Parathyroid adenoma (tissue), 2 donors: ENCODE results near the gene SKAP1.

Source experiments
- H2AFZ ChIP-seq: fragments of 300-600 bp; sonication (generic); one replicate; pipeline ENCODE4 v1.7.0; 2017; ENCODE audit warnings: antibody characterized with exemption, mild to moderate bottlenecking
- H3K27ac ChIP-seq: fragments of 300-600 bp; sonication (generic); one replicate; pipeline ENCODE4 v1.7.0; 2017
- H3K27me3 ChIP-seq: fragments of 300-600 bp; sonication (generic); one replicate; pipeline ENCODE4 v1.7.0; 2017; ENCODE audit warnings: low read length; ENCODE audit not compliant: control insufficient read depth, insufficient read depth
- H3K36me3 ChIP-seq: fragments of 300-600 bp; sonication (generic); one replicate; pipeline ENCODE4 v1.7.0; 2017; ENCODE audit warnings: low read length; ENCODE audit not compliant: control insufficient read depth, insufficient read depth
- H3K4me1 ChIP-seq: fragments of 300-600 bp; sonication (generic); one replicate; pipeline ENCODE4 v1.7.0; 2017; ENCODE audit warnings: control low read depth
- H3K4me2 ChIP-seq: fragments of 300-600 bp; sonication (generic); one replicate; pipeline ENCODE4 v1.7.0; 2017; ENCODE audit warnings: low read length
- H3K4me3 ChIP-seq: fragments of 300-600 bp; sonication (generic); one replicate; pipeline ENCODE4 v1.7.0; 2017; ENCODE audit warnings: low read depth, low read length
- H3K79me2 ChIP-seq: fragments of 300-600 bp; sonication (generic); one replicate; pipeline ENCODE4 v1.7.0; 2017; ENCODE audit warnings: control low read depth
- H3K9ac ChIP-seq: fragments of 300-600 bp; sonication (generic); one replicate; pipeline ENCODE4 v1.7.0; 2017; ENCODE audit warnings: mild to moderate bottlenecking
- H3K9me3 ChIP-seq: fragments of 300-600 bp; sonication (generic); one replicate; pipeline ENCODE4 v1.7.0; 2017; ENCODE audit warnings: low read length; ENCODE audit not compliant: control insufficient read depth
- CTCF ChIP-seq: fragments of 300-600 bp; sonication (generic); IDR thresholded peaks from one replicate; pipeline ENCODE4 v1.7.0; 2017; ENCODE audit warnings: antibody characterized with exemption, mild to moderate bottlenecking
- donor health status: primary hyperparathyroidism.

SKAP1 gene

GRCh38 chr17:48439875-48440505, 10.0 kb upstream of the SKAP1 start:
- Histone ChIP-seq H3K4me2 (no peak overlapping the region), H2AFZ (no peak overlapping the region), H3K27ac (no peak overlapping the region), H3K36me3 (no peaks in the 10 kb centered on the region), H3K9ac (no peak overlapping the region), H3K27me3 (no peaks in the 10 kb centered on the region), H3K4me3 (no peak overlapping the region), H3K9me3 (no peaks in the 10 kb centered on the region), H3K79me2 (no peaks in the 10 kb centered on the region), H3K4me1 (no peaks in the 10 kb centered on the region)
- no peak for TF ChIP-seq CTCF

- TF ChIP-seq CTCF = no peak
- Histone ChIP-seq H3K79me2 (no peaks in the 10 kb centered on the region), H3K4me2 (no peak overlapping the region), H3K4me3 (no peak overlapping the region), H3K4me1 (no peaks in the 10 kb centered on the region), H3K9me3 (no peaks in the 10 kb centered on the region), H2AFZ (no peak overlapping the region), H3K27me3 (no peaks in the 10 kb centered on the region), H3K9ac (no peak overlapping the region), H3K36me3 (no peaks in the 10 kb centered on the region), H3K27ac (no peak overlapping the region)
Observed at GRCh38 chr17:48439110-48439850, 9.3 kb upstream of the SKAP1 start.

GRCh38 chr17:48438516-48439061, 8.6 kb upstream of the SKAP1 start:
- no peaks in the 10 kb centered on the region for H3K79me2 ChIP-seq
- no peak overlapping the region for H2AFZ ChIP-seq
- H3K27me3 ChIP-seq = no peaks in the 10 kb centered on the region
- no peak overlapping the region for H3K27ac ChIP-seq
- no peaks in the 10 kb centered on the region for H3K36me3 ChIP-seq
- H3K4me2 ChIP-seq = no peak overlapping the region
- no peaks in the 10 kb centered on the region for H3K9me3 ChIP-seq
- H3K4me3 ChIP-seq = no peak overlapping the region
- no peak overlapping the region for H3K9ac ChIP-seq
- no peaks in the 10 kb centered on the region for H3K4me1 ChIP-seq
- TF ChIP-seq CTCF = no peak

GRCh38 chr17:48433896-48434295, 3.9 kb upstream of the SKAP1 start:
- Histone ChIP-seq H3K4me1 (no peaks in the 10 kb centered on the region), H3K4me3 (no peak overlapping the region), H3K27ac (no peak overlapping the region), H3K9me3 (no peaks in the 10 kb centered on the region), H3K4me2 (no peak overlapping the region), H2AFZ (no peak overlapping the region), H3K36me3 (no peaks in the 10 kb centered on the region), H3K9ac (no peak overlapping the region), H3K79me2 (no peaks in the 10 kb centered on the region), H3K27me3 (no peaks in the 10 kb centered on the region)
- no peak for TF ChIP-seq CTCF
